MM.1S (cell line): ENCODE data around the gene DMPK.
"Not testable (repeated sequence)": the region's sequence is repeated elsewhere in the genome, so short reads cannot be mapped to it uniquely, and the experiment has no call there.

Experiments
- DNase-seq: peaks from one replicate; pipeline ENCODE4 v3.0.0-alpha.2; 2015
- H2AFZ ChIP-seq: fragments of 300-600 bp; sonication (generic); 2 replicates; pipeline ENCODE4 v1.6.0; 2016; ENCODE audit warnings: antibody characterized with exemption, low read length
- H3F3A ChIP-seq: fragments of 300-600 bp; sonication (generic); 2 replicates; pipeline ENCODE4 v1.6.1; 2016; ENCODE audit warnings: mild to moderate bottlenecking, antibody characterized with exemption, low read length, moderate library complexity, mixed read lengths; ENCODE audit not compliant: insufficient read depth
- H3K27ac ChIP-seq: fragments of 300-600 bp; sonication (generic); 2 replicates; pipeline ENCODE4 v1.5.1; 2016; ENCODE audit warnings: mild to moderate bottlenecking, low read length
- H3K27me3 ChIP-seq: fragments of 300-600 bp; sonication (generic); replicated peaks from 2 replicates; pipeline ENCODE4 v1.6.0; 2016; ENCODE audit warnings: low read length; ENCODE audit not compliant: insufficient read depth
- H3K36me3 ChIP-seq: fragments of 300-600 bp; sonication (generic); replicated peaks from 2 replicates; pipeline ENCODE4 v1.6.1; 2016; ENCODE audit warnings: mild to moderate bottlenecking, low read length, mixed read lengths; ENCODE audit not compliant: insufficient read depth
- H3K4me1 ChIP-seq: fragments of 300-600 bp; sonication (generic); 2 replicates; pipeline ENCODE4 v1.6.1; 2016; ENCODE audit warnings: low read length, mixed read lengths
- H3K4me2 ChIP-seq: fragments of 300-600 bp; sonication (generic); 2 replicates; pipeline ENCODE4 v1.6.0; 2016; ENCODE audit warnings: low read depth, low read length
- H3K4me3 ChIP-seq: fragments of 300-600 bp; sonication (generic); 2 replicates; pipeline ENCODE4 v1.5.1; 2016; ENCODE audit warnings: low read length, mixed read lengths
- H3K79me2 ChIP-seq: fragments of 300-600 bp; sonication (generic); 2 replicates; pipeline ENCODE4 v1.6.1; 2016; ENCODE audit warnings: mixed run types, low read length, mixed read lengths
- H3K9ac ChIP-seq: fragments of 300-600 bp; sonication (generic); 2 replicates; pipeline ENCODE4 v1.6.1; 2016; ENCODE audit warnings: low read length, mixed read lengths
- H3K9me2 ChIP-seq: fragments of 300-600 bp; sonication (generic); replicated peaks from 2 replicates; pipeline ENCODE4 v1.6.1; 2016; ENCODE audit warnings: mild to moderate bottlenecking, low read length, mixed read lengths; ENCODE audit not compliant: insufficient read depth
- H3K9me3 ChIP-seq: fragments of 300-600 bp; sonication (generic); replicated peaks from 2 replicates; pipeline ENCODE4 v1.6.1; 2016; ENCODE audit warnings: mild to moderate bottlenecking, low read length, mixed read lengths; ENCODE audit not compliant: insufficient read depth
- H4K20me1 ChIP-seq: fragments of 300-600 bp; sonication (generic); 2 replicates; pipeline ENCODE4 v1.6.1; 2016; ENCODE audit warnings: mild to moderate bottlenecking, low read length, moderate library complexity, mixed read lengths; ENCODE audit not compliant: insufficient read depth
- CTCF ChIP-seq: fragments of 300-600 bp; sonication (generic); IDR thresholded peaks from 2 replicates; pipeline ENCODE4 v1.5.1; 2016; ENCODE audit warnings: antibody characterized with exemption, low read length, mixed read lengths
- EZH2 ChIP-seq: fragments of 300-600 bp; sonication (generic); optimal IDR thresholded peaks from 2 replicates; pipeline ENCODE3; 2017; ENCODE audit warnings: low read depth, mild to moderate bottlenecking, antibody characterized with exemption, low read length, mixed read lengths
- EZH2phosphoT487 ChIP-seq: fragments of 300-600 bp; sonication (generic); IDR thresholded peaks from 2 replicates; pipeline ENCODE4 v1.6.1; 2018; ENCODE audit warnings: antibody characterized with exemption, low read length

DMPK gene

GRCh38 chr19:45753548-45753947 lies 28.7 kb downstream of the DMPK start:
- no peaks in the 10 kb centered on the region for H3K79me2 ChIP-seq
- TF ChIP-seq EZH2 (no peak), EZH2phosphoT487 (no peak), CTCF (no peak)
- H3K27me3 ChIP-seq, result no peaks in the 10 kb centered on the region
- H3K9ac ChIP-seq, result no peak overlapping the region
- H3K4me2 ChIP-seq, result no peak overlapping the region
- no peak for DNase-seq
- H2AFZ ChIP-seq, result no peak overlapping the region
- no peaks in the 10 kb centered on the region for H3K4me1 ChIP-seq
- H3K36me3 ChIP-seq, result no peaks in the 10 kb centered on the region
- H3K9me3 ChIP-seq, result no peaks in the 10 kb centered on the region
- H4K20me1 ChIP-seq, result no peaks in the 10 kb centered on the region
- H3K9me2 ChIP-seq, result no peaks in the 10 kb centered on the region
- no peak overlapping the region for H3K4me3 ChIP-seq
- H3K27ac ChIP-seq, result no peak overlapping the region
- H3F3A ChIP-seq, result no peaks in the 10 kb centered on the region

- TF ChIP-seq CTCF, result no peak
- TF ChIP-seq EZH2, result no peak
- no peak for TF ChIP-seq EZH2phosphoT487
- no peak overlapping the region for H3K9ac ChIP-seq
- no peaks in the 10 kb centered on the region for H3F3A ChIP-seq
- H2AFZ ChIP-seq, result no peak overlapping the region
- no peaks in the 10 kb centered on the region for H4K20me1 ChIP-seq
- no peak overlapping the region for H3K27ac ChIP-seq
- no peaks in the 10 kb centered on the region for H3K4me1 ChIP-seq
- no peaks in the 10 kb centered on the region for H3K36me3 ChIP-seq
- DNase-seq, result no peak
- H3K79me2 ChIP-seq, result no peaks in the 10 kb centered on the region
- H3K9me3 ChIP-seq, result no peaks in the 10 kb centered on the region
- 0 out of 2 replicates have a peak, but pooled peaks cover under 1% of the 10 kb centered on the region for H3K27me3 ChIP-seq
- no peaks in the 10 kb centered on the region for H3K9me2 ChIP-seq
- no peak overlapping the region for H3K4me2 ChIP-seq
- no peak overlapping the region for H3K4me3 ChIP-seq
Measured at GRCh38 chr19:45752639-45753038, 29.7 kb downstream of the DMPK start.

GRCh38 chr19:45751483-45751882 lies 30.8 kb downstream of the DMPK start:
- not testable (repeated sequence) for H3K9ac ChIP-seq, H4K20me1 ChIP-seq, H3K27ac ChIP-seq, H3K4me3 ChIP-seq, H3K4me1 ChIP-seq, H3K9me3 ChIP-seq, H3K79me2 ChIP-seq, H3F3A ChIP-seq, DNase-seq, H3K27me3 ChIP-seq, H3K9me2 ChIP-seq, H2AFZ ChIP-seq, H3K36me3 ChIP-seq, H3K4me2 ChIP-seq

- TF ChIP-seq CTCF, result no peak
- TF ChIP-seq EZH2phosphoT487, result no peak
- TF ChIP-seq EZH2, result no peak
- Histone ChIP-seq H3K27me3 (peaks cover 34% of the 10 kb centered on the region), H3K9me3 (no peaks in the 10 kb centered on the region), H3K9ac (no peak overlapping the region), H3K36me3 (no peaks in the 10 kb centered on the region), H3K4me2 (no peak overlapping the region), H3K27ac (no peak overlapping the region), H3K4me1 (no peaks in the 10 kb centered on the region), H4K20me1 (no peaks in the 10 kb centered on the region), H3K79me2 (no peaks in the 10 kb centered on the region), H3F3A (no peaks in the 10 kb centered on the region), H3K4me3 (no peak overlapping the region), H3K9me2 (no peaks in the 10 kb centered on the region), H2AFZ (no peak overlapping the region)
- no peak for DNase-seq
Measured at GRCh38 chr19:45747513-45747912, 34.8 kb downstream of the DMPK start.
